Measurements from ENCODE around the gene DCT.

The DCT gene

DNA sequence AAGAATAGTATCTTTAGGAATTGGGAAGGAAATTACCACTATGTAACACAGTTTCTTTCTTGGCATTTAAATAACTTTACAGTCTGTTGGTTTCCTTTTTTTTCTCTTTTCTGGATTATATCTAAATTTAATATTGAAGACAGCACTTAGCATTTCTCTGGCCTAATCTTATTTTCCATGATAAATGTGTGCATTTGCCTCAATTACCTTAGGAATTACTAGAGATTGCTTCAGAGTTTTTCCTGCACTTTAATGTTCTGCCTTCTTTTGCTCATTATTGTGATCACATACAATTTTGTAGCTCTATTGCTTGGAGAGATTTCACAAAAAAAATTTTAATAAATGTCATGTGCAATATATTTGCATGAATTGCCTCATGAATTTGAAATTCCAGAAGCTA lies 25.1 kb downstream of the DCT start:
- DNase-seq (ENCODE audit: low spot score), result no peak

DNA sequence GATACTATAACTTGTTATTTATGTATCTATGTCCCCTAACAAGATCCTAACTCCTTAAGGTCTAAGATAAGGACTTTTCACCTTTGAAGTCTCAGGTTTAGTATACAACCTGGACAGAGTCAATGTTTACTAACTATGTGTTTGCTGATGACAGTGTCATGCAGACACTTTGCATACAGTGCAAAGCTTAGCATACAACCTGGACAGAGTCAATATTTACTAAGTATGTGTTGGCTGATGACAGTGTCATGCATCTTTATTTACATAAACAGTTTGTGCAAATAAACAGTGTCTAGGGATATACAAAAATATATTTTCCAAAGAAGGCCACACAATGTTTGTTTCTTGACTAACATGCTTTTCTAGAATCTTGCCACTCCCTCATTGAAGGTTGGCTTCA lies 34.7 kb downstream of the DCT start:
- DNase-seq (ENCODE audit: low spot score), result no peak

DNA sequence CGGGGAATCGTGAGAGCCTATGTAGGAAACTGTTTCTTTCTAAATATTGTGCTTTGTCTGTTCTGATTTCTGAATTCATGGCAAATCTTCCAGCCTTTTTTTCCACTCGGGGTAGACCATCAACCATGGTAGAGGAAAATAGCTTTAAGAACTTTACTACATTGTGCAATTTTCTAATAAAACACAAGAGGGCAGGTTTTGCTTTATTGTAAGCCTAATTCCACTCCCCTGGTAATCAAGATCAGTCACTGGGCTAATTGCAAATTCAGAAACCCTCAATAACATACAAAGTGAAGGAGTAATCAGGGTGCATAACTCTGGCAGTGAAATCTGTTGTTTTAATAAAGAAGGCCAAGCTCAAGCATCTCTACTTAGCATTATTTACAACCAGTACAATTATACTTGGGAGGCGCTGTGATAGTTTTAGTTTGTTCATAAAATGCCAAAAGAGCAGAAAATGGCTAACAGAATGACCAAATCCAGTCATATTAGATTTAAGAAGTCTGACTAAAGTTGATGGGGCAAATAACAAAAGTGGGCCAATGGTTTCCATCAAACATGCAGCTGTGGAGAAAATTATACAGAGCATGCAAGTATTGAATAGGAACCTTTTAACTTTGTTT lies 43.8 kb downstream of the DCT start:
- peak; percentile 48 for DNase-seq (ENCODE audit: low spot score)

DNA sequence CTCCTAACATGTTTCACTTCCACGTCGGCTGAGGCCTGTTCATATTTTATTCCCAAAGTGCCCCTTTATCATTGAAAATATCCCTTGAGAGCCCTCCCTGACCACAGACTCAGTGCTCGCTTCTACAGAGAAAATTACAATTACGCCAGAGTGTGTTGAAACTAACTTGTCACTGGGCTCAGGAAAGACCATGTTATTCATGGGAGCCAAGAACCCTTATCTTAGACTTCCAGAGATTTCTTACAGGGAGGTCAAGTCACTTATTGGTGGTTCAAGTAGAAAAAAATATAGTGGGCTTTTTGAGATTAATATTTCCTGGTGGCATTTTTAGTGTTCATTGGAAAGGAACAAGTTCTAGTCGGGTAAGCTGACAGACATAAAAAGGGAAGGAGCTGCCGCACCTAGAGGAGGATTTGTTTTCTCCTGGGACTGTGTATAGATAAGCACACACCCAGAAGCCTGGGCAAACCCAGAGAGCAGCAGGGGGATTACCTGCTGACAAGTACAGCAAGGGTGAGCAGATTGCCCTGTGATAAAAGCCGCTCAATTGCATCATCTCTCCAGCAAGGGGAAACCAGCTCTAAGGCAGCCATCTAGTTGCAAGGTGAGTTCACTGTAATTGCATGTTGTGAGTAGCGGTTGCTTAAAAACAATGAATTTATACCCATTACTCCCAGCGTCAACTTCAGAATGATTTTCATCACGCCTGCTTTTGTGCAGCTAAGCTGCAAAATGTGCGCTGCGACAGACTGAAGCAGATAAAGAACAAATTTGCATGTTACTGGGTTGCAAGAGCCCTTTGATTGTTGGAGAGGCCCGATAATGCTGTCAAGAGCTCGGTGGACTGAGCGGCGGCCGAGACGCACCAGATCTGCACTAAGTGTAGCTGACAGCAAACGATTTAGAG lies 46.2 kb downstream of the DCT start:
- peak; percentile 24 for DNase-seq (ENCODE audit: low spot score)

DNA sequence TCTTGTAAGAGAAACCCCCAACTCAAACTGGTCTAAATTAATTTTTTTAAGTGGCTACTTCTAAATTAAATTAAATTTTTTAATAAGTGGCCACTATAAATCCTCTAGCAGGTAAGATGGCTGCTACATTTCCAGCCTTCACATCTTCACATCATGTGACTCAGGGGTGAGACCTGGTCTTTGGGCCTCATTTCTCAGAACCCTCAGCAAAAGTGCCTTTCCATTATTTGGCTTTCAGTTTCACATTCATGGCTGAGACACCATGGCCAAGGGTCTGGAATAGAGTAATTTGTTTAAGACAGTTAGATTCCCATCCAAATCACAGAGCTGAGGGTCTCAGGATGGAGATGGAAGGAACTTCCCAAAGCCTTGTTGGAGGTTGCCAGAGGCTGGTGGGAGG lies 47.5 kb downstream of the DCT start:
- no peak for DNase-seq (ENCODE audit: low spot score)

DNA sequence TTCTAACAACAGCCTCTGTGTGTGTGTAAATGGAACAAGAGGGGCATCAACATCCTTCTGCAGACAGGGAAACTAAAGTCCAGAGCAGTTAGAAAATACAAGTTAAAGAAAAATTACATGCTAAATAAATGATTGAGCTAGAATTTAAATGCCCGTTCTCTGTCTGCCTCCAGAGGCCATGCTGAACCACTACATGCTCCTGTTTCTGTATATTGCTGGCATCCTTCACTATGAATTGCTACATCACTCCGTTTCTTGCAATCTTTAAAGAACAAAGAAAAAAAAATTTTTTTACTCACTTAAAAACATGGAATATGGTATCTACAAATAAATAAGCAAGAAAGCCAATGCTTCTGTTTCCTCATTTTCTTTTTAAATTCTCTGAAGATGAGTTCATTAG lies 47.9 kb downstream of the DCT start:
- DNase-seq (ENCODE audit: low spot score), result no peak

DNA sequence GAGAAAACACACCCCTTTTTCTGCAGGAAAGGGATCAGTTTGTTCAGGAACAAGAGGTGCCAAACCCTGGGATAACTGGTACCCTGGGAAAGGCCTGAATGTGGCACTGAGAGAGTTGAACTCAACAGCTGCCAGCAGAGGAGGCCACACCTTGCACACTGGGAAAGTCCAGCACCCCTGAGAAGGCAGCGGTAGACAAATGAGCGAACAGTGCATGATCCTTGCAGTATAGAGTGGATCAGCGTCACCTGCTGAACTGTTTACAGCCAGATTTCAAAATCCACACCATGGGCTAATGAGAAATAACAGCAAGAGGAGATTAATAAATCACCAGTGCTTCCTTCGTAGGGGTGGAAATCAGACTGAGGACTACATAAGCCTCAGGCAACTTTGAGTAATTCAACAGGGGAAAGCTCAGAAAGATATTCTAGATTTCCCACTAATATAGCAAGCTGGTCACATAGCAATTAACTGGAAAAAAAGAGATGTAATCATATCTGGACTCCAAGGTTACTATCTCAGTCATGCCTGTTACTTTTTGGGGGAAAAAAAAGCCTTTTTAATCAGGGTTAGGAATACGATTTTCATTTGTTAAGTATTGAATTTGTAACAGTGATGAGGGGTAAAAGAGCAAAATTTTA lies 52.0 kb downstream of the DCT start:
- DNase-seq (ENCODE audit: low spot score), result no peak

DNA sequence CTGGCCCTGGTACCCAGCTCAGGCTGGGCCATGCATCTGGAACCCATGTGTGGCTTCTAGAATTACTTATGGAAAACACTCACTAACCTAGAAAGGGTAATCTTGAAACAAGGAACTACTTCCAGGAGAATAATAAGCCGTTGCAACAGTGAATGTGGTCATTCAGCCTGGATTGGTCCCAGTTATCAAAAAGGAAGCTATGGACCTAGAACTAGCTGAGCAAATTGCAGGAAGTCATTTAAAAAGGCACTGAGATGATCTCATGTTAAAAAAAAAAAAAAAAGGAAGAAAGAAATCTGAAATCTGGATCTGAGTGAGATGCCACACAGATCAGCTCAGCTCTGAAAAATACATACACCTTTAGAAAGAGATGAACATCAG lies 59.6 kb downstream of the DCT start:
- no peak for DNase-seq (ENCODE audit: low spot score)

DNA sequence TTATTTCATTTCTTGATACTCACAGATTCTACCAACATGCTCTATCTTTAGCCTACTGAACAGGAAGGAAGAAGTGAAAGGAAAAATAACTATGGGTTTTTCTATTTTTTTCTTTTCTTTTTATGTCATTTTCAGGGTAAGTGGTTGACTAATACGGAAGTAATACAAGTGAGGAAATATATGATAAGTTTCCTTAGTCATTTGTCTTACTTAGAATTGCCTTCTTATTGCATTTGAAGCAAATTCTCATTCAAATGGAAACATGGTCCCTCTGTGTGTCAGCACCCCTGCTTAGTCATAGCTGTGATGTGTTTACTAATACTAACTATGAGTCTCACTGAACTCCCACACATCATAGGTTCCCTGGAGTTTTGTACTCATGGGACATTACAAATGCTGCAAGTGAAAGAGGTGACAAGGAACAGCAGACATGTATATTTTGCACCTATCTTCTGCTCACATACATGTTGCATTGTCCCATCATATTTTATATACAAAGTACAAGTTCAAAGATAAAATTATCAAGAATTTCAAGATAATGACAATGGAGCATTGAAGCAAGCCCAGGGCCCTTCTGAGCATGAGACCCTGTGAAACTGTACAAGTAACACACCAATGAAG lies 60.1 kb downstream of the DCT start:
- DNase-seq (ENCODE audit: low spot score), result peak; percentile 81

DNA sequence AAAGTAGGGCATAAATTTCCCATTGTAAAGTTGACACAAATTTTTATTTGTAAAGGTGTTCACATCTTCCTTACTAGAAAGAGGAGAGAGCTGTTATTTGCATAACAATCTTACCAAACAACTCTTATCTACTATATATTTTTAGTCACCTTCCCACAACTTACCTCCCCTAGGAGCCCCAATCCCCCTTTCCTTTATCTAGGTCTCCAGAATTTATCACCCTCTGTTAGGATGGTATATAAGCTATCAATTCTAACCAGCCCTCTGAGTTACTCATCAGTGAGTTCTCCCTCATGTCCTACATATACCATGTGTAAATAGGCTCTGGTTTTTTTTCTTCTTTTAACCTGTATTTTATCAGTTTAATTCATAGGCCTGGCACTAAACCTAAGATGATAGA lies 62.2 kb downstream of the DCT start:
- DNase-seq (ENCODE audit: low spot score), result no peak

DNA sequence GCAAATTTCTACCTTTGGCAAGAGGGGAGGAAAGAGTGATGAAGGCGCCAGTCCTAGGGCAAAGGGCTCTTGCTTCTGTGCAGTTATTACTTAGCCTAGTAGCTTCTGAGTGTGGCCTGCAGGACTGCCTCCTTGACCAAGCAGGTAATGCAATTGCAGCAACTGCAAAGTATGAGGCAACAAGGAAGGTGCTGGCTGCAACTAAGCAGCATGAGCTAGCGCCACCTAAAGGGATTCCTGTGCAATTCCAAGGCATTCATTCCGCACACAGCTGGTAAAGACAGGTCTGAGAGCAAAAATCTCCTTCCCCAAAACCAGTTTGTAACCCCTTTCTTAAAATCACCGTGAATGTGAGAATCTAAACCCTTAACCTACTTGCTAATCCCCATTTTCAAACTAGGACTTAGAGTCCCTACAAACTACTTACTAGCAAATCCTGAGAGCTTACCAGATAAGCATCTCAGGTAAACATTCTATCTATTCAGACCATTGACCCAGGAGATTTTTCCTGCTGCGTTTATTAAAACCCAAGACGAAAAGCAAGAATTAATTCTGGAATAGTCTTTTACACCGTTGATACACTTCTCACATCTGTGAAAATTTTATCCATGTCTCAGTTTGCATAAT lies 62.9 kb downstream of the DCT start:
- DNase-seq (ENCODE audit: low spot score), result no peak

DNA sequence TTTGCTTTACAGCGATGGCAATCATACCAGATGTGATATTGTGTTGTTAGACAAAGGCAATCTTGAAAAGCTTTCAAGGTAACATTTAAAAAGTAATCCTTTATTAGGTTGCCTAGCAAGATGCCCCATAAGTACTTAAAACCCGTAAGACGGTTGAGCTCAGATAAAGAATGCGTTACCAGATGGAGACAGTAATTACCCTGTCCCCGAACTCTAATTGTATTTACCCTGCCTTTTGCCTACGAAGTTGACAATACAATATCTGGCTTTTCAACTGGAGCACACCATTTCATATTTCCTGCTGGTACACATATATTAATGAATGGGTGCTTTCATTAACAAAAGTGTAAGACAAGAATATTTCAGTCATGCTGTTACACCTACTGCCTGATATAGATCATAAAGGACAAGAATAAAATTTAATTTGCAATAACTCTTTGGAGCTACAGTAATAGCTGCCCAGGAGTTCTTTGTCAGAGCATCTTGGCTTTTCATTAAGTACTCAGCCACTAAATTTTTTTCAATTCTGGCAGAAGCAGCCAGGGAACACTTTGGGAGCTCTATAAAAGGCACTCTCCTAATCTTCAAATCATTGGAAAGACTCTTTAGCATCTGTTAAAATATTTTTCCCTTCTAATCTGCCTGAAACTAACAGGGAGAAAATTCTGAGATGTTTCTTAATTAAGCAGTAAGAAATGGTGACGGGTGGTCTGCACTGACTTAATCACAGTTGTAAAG lies 63.8 kb downstream of the DCT start:
- no peak for DNase-seq (ENCODE audit: low spot score)

DNA sequence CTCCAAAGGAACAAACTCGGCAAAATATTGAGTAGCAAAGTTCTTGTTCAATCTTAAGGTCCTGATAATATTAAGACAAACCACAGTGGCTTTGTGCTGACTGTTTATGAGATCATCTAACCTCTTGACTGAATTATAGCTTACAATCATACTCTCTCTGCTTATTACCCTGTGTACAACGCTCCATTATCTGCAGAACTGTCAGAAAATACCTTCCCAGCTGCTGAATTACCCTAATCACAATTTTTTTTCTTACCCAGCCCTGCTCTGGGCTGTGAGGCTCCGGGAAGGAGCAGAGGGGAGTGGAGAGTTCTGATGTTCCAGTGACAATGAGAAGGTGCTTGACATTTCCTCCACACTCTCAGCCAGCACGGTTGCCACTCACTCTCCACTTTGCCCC lies 64.8 kb downstream of the DCT start:
- DNase-seq (ENCODE audit: low spot score), result no peak

DNA sequence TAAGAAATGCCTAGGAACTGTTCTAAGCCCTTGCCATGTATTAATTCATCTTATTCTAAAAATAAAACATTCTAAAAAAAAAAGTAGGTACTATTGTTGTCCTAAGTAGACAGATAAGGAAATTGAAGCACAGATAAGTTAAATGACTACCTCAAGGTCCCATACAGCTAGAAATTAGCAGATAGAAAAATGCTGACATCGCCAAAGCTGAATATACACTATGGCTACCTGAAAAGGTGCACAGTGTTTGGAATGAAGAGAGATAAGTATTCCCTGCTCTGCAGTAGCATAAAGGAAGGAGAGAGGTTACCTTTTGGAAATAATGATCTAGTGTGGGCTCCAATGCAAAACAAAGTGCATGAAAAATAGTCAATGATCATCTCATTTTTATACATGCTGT lies 65.3 kb downstream of the DCT start:
- no peak for DNase-seq (ENCODE audit: low spot score)

DNA sequence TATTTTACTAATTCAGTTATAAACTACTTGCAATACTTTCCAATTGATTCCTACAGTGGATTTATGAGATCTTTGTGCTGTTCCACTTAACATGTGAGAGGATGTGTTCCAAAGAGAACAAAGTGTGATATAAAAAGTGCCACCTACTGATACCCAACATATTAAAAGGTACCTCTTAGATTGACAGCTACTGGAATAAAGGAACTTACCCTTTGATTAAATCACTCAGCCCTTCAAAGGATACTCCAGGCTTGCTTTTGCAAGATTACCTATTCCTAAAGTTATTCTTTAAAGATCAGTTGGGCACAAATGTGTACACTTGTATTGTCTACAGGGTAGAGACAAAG lies 65.9 kb downstream of the DCT start:
- no peak for DNase-seq (ENCODE audit: low spot score)

DNA sequence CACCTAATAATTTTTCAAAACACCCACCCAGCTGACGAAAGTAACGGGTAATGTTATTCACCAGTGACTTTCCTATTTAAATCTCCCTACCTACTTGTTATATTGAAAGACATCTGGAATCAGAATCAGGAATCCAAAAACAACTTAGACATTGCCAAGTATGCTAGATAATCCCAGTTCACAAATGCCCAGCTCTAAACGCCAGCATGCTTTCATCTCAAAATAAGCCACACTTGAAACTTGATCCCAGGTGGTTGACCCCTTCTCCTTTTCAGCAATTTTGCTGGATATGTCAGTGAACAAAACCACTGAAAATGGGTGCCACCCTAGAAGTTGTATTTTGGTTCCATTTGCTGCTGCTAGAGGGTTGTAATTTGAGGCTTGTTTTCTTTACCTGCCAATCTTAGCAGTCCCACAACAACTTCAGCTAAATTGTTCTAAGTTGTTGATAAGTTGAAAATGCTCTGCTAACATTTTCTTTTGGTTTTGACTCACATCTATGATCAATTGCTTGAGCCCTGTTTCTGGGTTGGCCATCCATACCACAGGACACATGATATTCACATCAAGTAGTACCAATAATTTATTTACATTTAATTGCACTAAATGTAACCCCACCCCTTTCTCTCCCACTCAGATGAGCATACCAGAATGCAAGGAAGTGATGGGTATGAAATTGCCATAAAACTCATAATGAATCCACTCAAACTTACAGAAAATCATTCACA lies 66.4 kb downstream of the DCT start:
- no peak for DNase-seq (ENCODE audit: low spot score)

DNA sequence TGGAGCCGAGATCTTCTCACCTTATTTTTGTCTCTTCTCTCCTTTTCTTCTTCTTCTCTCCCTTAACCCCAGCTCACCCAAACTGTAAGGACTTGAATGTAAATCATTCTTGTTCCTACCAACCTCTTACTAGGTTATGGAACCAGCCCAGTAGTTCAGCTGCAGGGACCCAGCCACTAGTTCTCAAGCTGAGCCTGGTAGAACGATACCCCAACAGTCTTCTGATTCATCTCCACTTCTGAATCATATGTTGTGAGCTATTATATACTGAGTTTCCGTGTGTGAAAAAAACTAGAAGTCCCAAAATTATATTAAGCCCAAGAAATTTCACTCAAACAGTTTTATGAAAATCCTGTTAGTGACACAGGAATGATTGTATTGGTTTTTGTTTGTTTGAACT lies 67.7 kb downstream of the DCT start:
- no peak for DNase-seq (ENCODE audit: low spot score)

DNA sequence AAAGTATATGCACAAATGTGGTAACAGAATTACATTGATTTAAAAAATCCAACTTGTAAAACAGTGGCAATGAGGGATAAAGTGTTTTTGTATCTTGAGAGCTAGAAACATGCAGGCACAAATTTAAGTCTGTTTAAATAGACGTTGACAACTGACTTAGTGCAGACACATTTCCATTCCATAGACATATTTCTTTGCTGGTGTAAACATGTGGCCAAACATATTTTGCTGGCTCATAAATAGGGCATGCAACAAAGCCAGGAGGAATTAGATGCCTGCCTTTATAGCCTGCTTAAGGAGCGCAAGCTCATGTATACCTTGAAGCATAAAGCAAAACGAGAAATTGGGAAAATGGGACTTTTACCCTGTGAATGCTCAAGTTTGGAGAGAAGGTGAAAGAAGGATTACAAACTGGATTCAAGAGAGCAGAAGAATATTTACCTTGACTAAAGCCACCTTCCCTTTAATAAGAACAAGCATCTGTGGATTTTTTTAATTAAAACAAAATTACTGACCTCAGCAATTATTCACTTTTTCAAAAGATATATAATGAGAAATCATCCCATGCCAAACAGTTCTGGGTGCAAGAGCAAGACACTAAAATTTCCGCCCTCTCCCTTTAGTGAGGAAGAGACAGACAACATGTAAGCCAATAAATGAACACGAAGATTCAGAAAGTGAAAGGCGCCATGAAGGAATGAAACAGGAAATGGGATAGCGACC lies 71.0 kb downstream of the DCT start:
- no peak for DNase-seq (ENCODE audit: low spot score)

DNA sequence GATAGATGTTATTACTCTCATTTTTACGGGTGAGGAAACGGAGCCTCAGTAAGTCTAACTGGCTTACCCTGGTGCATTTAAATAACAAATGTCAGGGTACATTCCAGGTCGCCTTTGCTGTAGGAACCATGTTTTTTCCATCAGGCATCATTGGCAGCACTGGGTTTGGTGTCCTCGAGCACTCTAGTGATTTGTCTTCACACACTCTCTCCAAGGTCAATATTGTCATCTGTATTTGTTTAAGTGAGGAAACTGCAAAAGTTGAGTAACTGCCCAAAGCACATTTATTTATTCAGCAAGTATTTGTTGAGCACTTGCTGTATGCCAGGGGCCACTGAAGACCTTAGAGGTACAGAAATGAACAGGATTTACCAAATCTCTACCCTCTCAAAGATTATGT lies 78.6 kb downstream of the DCT start:
- DNase-seq (ENCODE audit: low spot score), result no peak

DNA sequence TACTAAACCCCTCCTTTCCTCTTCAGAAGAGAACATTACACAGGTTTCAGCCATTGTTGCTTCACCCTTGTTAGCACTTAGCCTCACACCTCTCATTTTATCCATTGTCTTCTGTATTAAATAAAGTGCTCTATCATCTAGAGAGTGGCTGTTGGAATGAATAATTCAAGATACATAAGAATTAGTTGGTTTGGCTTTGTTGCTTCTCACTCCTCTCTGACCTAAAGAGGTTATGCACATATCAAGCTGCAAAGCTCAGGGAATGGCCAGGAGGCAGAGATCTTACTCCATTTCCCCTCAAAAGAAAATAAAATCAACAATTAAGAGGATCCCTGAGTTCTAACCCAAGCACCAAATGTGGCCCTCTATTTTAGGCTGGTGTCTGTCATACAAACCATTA lies 79.7 kb downstream of the DCT start:
- DNase-seq (ENCODE audit: low spot score), result no peak

Measured in activated CD4-positive, alpha-beta T cell treated with anti-CD3 and anti-CD28 coated beads, Interleukin-2, Interleukin-4, amounts not matched to agents 100 ng/mL and 50 ng/mL, durations not matched to agents 16 hours and 8 hours (primary cell).